ENCODE measurements around the gene UBR7. TPM values are rescaled to one million over a fixed set of nuclear protein-coding genes. Genes with fewer than 3 reads are reported as not detected.

The UBR7 gene, protein sequence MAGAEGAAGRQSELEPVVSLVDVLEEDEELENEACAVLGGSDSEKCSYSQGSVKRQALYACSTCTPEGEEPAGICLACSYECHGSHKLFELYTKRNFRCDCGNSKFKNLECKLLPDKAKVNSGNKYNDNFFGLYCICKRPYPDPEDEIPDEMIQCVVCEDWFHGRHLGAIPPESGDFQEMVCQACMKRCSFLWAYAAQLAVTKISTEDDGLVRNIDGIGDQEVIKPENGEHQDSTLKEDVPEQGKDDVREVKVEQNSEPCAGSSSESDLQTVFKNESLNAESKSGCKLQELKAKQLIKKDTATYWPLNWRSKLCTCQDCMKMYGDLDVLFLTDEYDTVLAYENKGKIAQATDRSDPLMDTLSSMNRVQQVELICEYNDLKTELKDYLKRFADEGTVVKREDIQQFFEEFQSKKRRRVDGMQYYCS
- total RNA-seq (2014; rRNA removed; shearing (Covaris generic)) (45.3 and 63.5 TPM in 2 replicates), polyA plus RNA-seq (2016; fragmentation: Nextera tagmentation; extraction: Ambion mirVana) (12.4 and 13.9 TPM in 2 replicates)
- long read RNA-seq, transcript UBR7-201 (11 exons, 3,694 nt) = major isoform, 20 of 25 reads
- long read RNA-seq, partial matches to known transcripts = 0 of 25 reads
- long read RNA-seq, other reads (novel, unspliced or antisense) = 2 of 25 reads

DNA sequence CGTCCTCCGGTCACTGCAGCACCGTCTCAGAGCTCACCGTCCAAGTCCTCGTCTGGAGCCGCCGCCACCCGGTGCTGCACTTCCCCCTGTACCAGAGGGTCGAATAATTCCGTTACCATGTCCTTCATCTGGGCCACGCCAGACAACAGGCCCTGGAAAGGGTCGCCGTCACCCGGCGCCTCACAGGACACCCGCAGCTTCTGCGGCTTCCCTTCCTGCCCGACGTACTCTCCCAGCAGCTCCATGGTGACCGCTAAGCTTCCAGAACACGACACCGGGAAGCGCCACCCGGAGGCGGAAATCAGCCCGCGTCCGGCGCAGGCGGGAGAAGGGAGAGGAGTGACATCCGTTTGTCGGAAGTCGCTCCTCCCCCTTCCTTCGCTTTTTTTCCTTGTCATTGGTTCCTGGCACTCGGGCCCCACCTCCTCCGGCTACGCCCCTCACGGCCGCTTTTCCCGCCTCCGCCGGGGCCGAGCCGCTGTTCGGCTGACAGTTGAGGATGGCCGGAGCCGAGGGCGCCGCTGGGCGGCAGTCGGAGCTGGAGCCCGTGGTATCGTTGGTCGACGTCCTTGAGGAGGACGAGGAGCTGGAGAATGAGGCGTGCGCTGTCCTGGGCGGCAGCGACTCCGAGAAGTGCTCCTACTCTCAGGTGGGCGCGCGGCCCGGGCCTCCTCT, at the start of gene UBR7, which contains the start of gene GON7:
Gene UBR7 (plus strand): TSS at position 464 of the 675 bp plus-strand sequence. CDS start 36 bp downstream, at position 500.
Gene GON7 (minus strand): TSS at position 273 of the 675 bp plus-strand sequence. CDS start 28 bp downstream, at position 245.
- peak; percentile 90 for ATAC-seq
- peaks cover 10% of the 10 kb centered on the region; the same call in 2 of the 3 replicates for H3K36me3 Mint-ChIP-seq (ENCODE audit: low read depth)
- no peaks in the 10 kb centered on the region for H3K9me2 ChIP-seq (ENCODE audit: insufficient read depth)
- H3K27ac Mint-ChIP-seq = peak within 1 kb of the TSS; percentile 97
- H3K4me1 Mint-ChIP-seq = peaks cover 7% of the 10 kb centered on the region; the same call in 2 of the 3 replicates
- H3K4me2 ChIP-seq = peak within 1 kb of the TSS; percentile 90
- H2AFZ ChIP-seq = peak within 1 kb of the TSS; percentile 88
- peaks cover 3% of the 10 kb centered on the region; the same call in 1 of the 2 replicates for H3K4me1 ChIP-seq (ENCODE audit: insufficient read depth)
- peak within 1 kb of the TSS; percentile 50 for H3K27ac ChIP-seq (ENCODE audit: low read depth)
- peak within 1 kb of the TSS; percentile 76 for H3K4me3 ChIP-seq
- H4K20me1 ChIP-seq (replicated peaks; ENCODE audit: insufficient read depth) = no peaks in the 10 kb centered on the region; the same call in 1 of the 2 replicates
- H3K9me3 Mint-ChIP-seq = 0 out of 3 replicates have a peak, but pooled peaks cover 2% of the 10 kb centered on the region
- H3K27me3 Mint-ChIP-seq (ENCODE audit: insufficient read depth, low read depth, poor library complexity) = peaks cover 5% of the 10 kb centered on the region
- H3K36me3 ChIP-seq (ENCODE audit: insufficient read depth) = no peaks in the 10 kb centered on the region; the same call in 1 of the 2 replicates
- peak; percentile 99 for DNase-seq (ENCODE audit: low spot score)
- no peaks in the 10 kb centered on the region for H3K27me3 ChIP-seq (ENCODE audit: insufficient read depth)
- no peaks in the 10 kb centered on the region; the same call in 1 of the 2 replicates for H3F3A ChIP-seq (replicated peaks; ENCODE audit: low read depth)
- peaks cover 29% of the 10 kb centered on the region for H3K79me2 ChIP-seq (replicated peaks; ENCODE audit: insufficient read depth)
- H3K4me3 Mint-ChIP-seq = peak within 1 kb of the TSS; percentile 77
- TF ChIP-seq EZH2phosphoT487 (IDR thresholded peaks at IDR 0.05; ENCODE audit: unreplicated experiment) (no peak), JUNB (IDR thresholded peaks at IDR 0.05; ENCODE audit: unreplicated experiment) (no peak), EZH2 (IDR thresholded peaks at IDR 0.05; ENCODE audit: low read depth, unreplicated experiment) (no peak), CREB1 (CRISPR knock-in tag; IDR thresholded peaks at IDR 0.05; ENCODE audit: low read depth) (peak; percentile 84), ZNF114 (CRISPR knock-in tag; IDR thresholded peaks at IDR 0.05) (no peak), POLR2AphosphoS5 (IDR thresholded peaks at IDR 0.05; ENCODE audit: low read depth) (peak; percentile 90), STAT1 (IDR thresholded peaks at IDR 0.05; ENCODE audit: unreplicated experiment) (no peak), NANOG (IDR thresholded peaks at IDR 0.05; ENCODE audit: borderline replicate concordance) (no peak)
- TF ChIP-seq, protein P1, sequence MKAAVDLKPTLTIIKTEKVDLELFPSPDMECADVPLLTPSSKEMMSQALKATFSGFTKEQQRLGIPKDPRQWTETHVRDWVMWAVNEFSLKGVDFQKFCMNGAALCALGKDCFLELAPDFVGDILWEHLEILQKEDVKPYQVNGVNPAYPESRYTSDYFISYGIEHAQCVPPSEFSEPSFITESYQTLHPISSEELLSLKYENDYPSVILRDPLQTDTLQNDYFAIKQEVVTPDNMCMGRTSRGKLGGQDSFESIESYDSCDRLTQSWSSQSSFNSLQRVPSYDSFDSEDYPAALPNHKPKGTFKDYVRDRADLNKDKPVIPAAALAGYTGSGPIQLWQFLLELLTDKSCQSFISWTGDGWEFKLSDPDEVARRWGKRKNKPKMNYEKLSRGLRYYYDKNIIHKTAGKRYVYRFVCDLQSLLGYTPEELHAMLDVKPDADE (IDR thresholded peaks at IDR 0.05) = 0 out of 2 replicates have a peak, but pooled peaks have one; percentile 67
- TF ChIP-seq, protein P2, sequence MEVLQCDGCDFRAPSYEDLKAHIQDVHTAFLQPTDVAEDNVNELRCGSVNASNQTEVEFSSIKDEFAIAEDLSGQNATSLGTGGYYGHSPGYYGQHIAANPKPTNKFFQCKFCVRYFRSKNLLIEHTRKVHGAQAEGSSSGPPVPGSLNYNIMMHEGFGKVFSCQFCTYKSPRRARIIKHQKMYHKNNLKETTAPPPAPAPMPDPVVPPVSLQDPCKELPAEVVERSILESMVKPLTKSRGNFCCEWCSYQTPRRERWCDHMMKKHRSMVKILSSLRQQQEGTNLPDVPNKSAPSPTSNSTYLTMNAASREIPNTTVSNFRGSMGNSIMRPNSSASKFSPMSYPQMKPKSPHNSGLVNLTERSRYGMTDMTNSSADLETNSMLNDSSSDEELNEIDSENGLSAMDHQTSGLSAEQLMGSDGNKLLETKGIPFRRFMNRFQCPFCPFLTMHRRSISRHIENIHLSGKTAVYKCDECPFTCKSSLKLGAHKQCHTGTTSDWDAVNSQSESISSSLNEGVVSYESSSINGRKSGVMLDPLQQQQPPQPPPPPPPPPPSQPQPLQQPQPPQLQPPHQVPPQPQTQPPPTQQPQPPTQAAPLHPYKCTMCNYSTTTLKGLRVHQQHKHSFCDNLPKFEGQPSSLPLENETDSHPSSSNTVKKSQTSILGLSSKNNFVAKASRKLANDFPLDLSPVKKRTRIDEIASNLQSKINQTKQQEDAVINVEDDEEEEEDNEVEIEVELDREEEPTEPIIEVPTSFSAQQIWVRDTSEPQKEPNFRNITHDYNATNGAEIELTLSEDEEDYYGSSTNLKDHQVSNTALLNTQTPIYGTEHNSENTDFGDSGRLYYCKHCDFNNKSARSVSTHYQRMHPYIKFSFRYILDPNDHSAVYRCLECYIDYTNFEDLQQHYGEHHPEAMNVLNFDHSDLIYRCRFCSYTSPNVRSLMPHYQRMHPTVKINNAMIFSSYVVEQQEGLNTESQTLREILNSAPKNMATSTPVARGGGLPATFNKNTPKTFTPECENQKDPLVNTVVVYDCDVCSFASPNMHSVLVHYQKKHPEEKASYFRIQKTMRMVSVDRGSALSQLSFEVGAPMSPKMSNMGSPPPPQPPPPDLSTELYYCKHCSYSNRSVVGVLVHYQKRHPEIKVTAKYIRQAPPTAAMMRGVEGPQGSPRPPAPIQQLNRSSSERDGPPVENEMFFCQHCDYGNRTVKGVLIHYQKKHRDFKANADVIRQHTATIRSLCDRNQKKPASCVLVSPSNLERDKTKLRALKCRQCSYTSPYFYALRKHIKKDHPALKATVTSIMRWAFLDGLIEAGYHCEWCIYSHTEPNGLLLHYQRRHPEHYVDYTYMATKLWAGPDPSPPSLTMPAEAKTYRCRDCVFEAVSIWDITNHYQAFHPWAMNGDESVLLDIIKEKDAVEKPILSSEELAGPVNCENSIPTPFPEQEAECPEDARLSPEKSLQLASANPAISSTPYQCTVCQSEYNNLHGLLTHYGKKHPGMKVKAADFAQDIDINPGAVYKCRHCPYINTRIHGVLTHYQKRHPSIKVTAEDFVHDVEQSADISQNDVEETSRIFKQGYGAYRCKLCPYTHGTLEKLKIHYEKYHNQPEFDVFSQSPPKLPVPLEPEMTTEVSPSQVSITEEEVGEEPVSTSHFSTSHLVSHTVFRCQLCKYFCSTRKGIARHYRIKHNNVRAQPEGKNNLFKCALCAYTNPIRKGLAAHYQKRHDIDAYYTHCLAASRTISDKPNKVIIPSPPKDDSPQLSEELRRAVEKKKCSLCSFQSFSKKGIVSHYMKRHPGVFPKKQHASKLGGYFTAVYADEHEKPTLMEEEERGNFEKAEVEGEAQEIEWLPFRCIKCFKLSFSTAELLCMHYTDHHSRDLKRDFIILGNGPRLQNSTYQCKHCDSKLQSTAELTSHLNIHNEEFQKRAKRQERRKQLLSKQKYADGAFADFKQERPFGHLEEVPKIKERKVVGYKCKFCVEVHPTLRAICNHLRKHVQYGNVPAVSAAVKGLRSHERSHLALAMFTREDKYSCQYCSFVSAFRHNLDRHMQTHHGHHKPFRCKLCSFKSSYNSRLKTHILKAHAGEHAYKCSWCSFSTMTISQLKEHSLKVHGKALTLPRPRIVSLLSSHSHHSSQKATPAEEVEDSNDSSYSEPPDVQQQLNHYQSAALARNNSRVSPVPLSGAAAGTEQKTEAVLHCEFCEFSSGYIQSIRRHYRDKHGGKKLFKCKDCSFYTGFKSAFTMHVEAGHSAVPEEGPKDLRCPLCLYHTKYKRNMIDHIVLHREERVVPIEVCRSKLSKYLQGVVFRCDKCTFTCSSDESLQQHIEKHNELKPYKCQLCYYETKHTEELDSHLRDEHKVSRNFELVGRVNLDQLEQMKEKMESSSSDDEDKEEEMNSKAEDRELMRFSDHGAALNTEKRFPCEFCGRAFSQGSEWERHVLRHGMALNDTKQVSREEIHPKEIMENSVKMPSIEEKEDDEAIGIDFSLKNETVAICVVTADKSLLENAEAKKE (CRISPR knock-in tag; IDR thresholded peaks at IDR 0.05) = no peak
- TF ChIP-seq, protein P3, sequence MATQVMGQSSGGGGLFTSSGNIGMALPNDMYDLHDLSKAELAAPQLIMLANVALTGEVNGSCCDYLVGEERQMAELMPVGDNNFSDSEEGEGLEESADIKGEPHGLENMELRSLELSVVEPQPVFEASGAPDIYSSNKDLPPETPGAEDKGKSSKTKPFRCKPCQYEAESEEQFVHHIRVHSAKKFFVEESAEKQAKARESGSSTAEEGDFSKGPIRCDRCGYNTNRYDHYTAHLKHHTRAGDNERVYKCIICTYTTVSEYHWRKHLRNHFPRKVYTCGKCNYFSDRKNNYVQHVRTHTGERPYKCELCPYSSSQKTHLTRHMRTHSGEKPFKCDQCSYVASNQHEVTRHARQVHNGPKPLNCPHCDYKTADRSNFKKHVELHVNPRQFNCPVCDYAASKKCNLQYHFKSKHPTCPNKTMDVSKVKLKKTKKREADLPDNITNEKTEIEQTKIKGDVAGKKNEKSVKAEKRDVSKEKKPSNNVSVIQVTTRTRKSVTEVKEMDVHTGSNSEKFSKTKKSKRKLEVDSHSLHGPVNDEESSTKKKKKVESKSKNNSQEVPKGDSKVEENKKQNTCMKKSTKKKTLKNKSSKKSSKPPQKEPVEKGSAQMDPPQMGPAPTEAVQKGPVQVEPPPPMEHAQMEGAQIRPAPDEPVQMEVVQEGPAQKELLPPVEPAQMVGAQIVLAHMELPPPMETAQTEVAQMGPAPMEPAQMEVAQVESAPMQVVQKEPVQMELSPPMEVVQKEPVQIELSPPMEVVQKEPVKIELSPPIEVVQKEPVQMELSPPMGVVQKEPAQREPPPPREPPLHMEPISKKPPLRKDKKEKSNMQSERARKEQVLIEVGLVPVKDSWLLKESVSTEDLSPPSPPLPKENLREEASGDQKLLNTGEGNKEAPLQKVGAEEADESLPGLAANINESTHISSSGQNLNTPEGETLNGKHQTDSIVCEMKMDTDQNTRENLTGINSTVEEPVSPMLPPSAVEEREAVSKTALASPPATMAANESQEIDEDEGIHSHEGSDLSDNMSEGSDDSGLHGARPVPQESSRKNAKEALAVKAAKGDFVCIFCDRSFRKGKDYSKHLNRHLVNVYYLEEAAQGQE (IDR thresholded peaks at IDR 0.05; ENCODE audit: unreplicated experiment) = no peak

Data from GM23338 (cell line).